ENCODE data around the gene KLHL26.
"Not testable (repeated sequence)": the region's sequence is repeated elsewhere in the genome, so short reads cannot be mapped to it uniquely, and the experiment has no call there.

Gene KLHL26

DNA sequence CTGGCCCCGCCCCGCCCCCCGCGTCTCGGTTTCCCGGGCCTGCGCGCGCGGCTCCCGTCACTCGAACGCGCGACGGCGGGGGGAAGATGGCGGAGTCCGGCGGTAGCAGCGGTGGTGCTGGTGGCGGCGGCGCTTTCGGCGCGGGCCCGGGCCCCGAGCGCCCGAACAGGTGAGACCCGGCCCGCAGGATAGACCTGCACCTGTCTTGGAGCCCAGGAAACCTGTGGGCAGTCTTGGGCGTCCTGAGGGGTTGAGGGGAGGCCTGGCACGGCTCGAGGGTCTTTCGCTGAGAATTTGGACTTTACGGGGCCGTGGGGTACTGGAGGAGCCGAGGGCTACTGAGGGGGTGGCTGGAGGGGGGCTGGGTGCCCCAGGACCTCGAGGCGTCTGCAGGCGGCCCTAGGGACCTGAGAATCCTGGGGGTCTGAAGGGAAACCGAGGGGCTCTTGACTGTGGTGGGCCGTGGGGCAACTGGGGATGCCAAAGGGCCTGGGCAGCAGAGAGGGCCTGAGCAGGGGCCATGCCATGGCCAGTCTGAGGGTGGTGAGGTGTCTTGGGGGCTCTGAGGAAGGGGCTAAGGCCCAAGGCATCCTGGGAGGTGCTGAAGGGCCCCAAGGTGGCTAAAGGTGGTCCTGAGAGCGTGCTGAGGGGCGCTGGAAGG, at the start of gene KLHL26:
Gene KLHL26 (plus strand): TSS at position 60 of the 661 bp plus-strand sequence. CDS start 27 bp downstream, at position 87.
- DNase-seq, result no peak

DNA sequence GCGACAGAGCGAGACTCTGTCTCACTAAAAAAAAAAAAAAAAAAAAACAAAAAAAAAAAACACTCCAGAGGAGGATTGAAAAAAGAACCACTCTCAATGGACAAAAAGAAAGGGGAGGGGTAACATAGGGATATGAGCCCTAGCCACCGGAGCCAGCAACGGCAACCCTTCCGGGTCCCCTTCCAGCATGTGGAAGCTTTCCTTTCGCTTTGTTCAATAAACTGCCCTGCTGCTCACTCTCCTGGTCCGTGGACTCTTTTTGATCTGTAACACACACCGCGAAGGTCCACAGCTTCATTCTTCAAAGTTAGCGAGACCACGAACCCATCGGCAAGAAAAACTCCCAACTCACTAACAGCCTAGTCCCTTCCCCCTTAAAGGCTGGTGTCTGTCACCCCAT, 49.3 kb upstream of the KLHL26 start:
- DNase-seq, result no peak

GRCh38 chr19:18587962-18588610, 48.7 kb upstream of the KLHL26 start:
- DNase-seq, result no peak

DNA sequence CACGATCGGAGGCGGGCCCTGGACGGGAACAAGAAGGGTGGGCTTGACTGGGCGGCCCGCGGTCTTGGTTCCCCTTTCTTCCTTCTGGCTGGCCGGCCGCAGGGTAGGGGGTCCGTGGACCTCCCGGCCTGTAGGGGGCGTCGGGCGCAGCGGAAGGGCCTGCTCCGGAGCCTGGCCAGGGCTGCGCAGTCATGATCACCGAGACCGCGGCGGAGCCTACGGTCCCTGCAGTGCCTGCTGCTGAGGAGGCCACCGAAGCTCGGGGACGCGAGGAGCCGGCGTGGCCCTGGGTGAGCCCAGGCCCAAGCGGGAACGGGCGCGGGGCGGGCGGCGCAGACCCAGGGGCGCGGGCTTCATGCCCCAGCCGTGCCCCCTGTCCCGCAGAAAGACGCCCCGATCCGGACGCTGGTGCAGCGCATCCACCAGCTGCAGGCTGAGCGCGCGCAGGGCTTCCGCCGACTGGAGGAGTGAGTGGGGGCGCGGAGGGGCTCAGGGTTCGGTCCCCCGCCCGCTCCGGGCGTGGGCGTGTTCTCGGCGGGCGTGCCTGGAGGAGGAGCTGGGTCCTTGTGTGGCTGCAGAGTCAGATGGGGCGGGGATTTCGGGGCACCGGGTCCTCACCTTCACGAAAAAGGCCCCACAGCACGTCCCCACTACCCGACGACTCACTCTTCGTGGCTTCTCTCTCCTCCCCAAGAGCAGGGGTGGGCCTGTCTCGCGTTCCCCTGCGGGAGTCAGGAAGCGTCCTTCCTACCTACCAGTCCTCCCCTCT, 48.0 kb upstream of the KLHL26 start, which contains the start of gene REX1BD:
Gene REX1BD (plus strand): TSS at position 188 of the 769 bp plus-strand sequence. CDS start 4 bp downstream, at position 192.
- peak; percentile 59 for DNase-seq

GRCh38 chr19:18589380-18590272, 47.2 kb upstream of the KLHL26 start:
- peak; percentile 66 for DNase-seq

- peak; percentile 29 for DNase-seq
Observed at GRCh38 chr19:18590273-18591272, 46.3 kb upstream of the KLHL26 start.

DNA sequence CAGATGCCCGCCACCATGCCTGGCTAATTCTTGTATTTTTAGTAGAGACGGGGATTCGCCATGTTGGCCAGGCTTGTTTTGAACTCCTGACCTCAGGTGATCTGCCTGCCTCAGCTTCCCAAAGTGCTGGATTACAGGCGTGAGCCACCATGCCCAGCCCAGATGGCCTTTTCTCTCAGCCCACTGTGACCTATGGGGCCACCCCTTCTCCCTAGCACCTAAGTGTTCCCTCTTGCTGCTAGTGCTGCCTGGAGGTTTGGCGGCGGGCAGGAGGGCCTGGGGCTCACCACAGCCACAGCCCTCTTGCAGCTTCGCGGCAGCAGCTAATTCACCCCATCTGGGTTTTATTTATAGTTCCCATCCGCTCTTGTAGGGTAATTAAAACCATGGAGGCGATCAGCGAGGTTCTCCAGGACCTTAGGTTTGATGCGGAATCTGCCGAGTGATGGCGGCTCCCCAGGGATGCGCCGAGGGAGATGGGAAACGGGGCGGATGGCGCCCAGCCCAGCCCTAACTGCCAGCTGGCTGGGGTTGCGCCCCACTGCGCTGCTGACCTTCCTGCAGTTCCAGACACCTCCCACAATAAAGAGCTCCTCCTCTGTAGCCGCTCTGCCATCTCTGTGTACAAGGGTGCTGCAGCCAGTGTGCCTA, 45.0 kb upstream of the KLHL26 start:
- DNase-seq, result no peak

GRCh38 chr19:18592732-18593131, 44.1 kb upstream of the KLHL26 start:
- not testable (repeated sequence) for DNase-seq

- DNase-seq, result no peak
Observed at GRCh38 chr19:18593367-18594095, 43.3 kb upstream of the KLHL26 start.

GRCh38 chr19:18594096-18594823, 42.6 kb upstream of the KLHL26 start:
- peak; percentile 73 for DNase-seq

DNA sequence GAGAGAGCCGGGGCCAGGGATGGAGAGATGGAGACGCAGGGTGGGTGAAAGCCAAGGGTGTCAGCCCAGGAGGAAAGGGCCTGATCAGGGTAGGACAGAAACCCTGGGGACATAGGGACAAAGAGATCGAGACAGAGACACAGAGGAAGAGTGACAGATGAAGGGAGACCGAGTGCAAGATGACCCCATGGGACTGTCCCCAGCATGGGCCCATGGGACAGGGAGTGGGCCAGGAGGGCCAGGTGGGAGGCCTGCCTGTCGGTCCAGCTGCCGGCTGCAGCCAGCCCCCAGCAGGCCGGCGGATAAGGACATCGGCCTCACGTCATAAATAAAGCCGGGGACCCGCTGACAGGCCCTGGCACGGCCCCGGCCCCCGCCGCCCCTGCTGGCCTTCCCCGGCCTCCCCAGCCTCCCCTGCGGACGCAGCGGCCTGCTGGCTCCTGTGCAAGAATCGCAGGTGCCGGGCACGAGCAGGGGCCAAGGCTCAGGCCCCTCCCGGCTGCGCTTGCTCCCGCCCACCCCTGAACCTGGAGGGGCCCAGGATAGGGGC, 41.9 kb upstream of the KLHL26 start:
- DNase-seq, result no peak

GRCh38 chr19:18595475-18595874, 41.4 kb upstream of the KLHL26 start:
- DNase-seq, result no peak

GRCh38 chr19:18596752-18597157, 40.1 kb upstream of the KLHL26 start:
- no peak for DNase-seq

DNA sequence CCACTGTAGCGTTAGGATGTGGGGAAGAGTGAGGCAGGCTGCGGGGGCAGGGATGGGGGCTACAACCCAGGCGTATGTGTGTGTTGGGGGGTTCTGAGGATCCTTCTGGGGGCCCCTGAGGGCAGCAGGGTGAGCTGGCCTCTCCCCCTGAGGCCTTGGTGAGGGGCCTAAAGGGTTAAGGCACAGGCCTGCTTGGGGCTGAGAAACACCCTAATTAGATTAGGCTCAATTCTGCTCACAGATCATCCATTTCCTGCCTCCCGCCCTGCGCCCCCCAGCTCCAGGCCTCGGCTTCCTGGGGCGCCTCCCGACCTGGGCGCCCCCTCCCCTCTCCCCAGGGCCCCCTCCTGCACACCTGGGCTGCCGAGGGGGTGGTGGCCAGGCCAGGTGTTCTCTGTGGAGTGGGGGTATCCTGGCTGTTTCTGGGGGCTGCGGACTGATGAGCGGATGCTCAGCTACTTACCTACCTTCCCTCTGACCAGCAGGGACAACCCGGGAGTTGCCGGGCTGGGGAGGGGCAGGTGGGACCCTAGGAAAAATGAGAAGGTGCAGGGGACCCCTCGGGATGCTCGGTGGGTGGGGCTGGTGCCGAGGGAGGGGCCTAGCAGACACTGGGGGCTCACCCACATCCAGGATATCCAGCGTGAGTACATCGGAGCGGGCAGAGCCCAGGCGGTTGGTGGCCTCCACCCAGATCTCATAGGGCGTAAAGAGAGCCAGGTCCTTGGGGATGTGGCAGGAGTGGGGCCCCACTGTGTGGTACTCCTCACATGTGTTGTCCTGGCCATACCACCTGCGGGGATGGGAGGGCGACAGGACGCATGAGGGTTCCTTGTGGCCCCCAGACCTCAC, 38.8 kb upstream of the KLHL26 start:
- no peak for DNase-seq

GRCh38 chr19:18599485-18599884, 37.3 kb upstream of the KLHL26 start:
- no peak for DNase-seq

- DNase-seq, result not testable (repeated sequence)
Observed at GRCh38 chr19:18600692-18601397, 36.0 kb upstream of the KLHL26 start.

GRCh38 chr19:18601875-18602274, 35.0 kb upstream of the KLHL26 start:
- DNase-seq, result no peak

All from NCI-H226 (cell line).